Activated CD8-positive, alpha-beta memory T cell treated with anti-CD3 and anti-CD28 coated beads, Interleukin-2, amount 50 U/mL, for 1 hour (primary cell): ENCODE measurements around the gene DGKD.

Experiments used
- DNase-seq: peaks from one replicate; pipeline ENCODE4 v3.0.0-alpha.2; 2020; ENCODE audit errors: extremely low read depth

Gene DGKD

GRCh38 chr2:233429175-233429897 is 75.0 kb downstream of the DGKD start:
- no peak for DNase-seq

- DNase-seq = no peak
Observed at GRCh38 chr2:233430081-233430480, 75.8 kb downstream of the DGKD start.

- no peak for DNase-seq
Observed at GRCh38 chr2:233430651-233431050, 76.4 kb downstream of the DGKD start.

- DNase-seq = no peak
Observed at GRCh38 chr2:233433029-233433428, 78.7 kb downstream of the DGKD start.

GRCh38 chr2:233433794-233434193 is 79.5 kb downstream of the DGKD start:
- no peak for DNase-seq

GRCh38 chr2:233434666-233435330 is 80.5 kb downstream of the DGKD start:
- no peak for DNase-seq

GRCh38 chr2:233435436-233436190 is 81.3 kb downstream of the DGKD start:
- DNase-seq = no peak

- DNase-seq = no peak
Observed at GRCh38 chr2:233436191-233436581, 81.9 kb downstream of the DGKD start.

- DNase-seq = no peak
Observed at GRCh38 chr2:233436691-233437438, 82.6 kb downstream of the DGKD start.

GRCh38 chr2:233437439-233437955 is 83.2 kb downstream of the DGKD start:
- no peak for DNase-seq

- DNase-seq = no peak
Observed at GRCh38 chr2:233438573-233439147, 84.4 kb downstream of the DGKD start.

- DNase-seq = no peak
Observed at GRCh38 chr2:233439191-233439590, 84.9 kb downstream of the DGKD start.

GRCh38 chr2:233440314-233440713 is 86.0 kb downstream of the DGKD start:
- DNase-seq = no peak

GRCh38 chr2:233440714-233441113 is 86.4 kb downstream of the DGKD start:
- DNase-seq = no peak

GRCh38 chr2:233441161-233442027 is 87.1 kb downstream of the DGKD start:
- DNase-seq = no peak

- DNase-seq = no peak
Observed at GRCh38 chr2:233442028-233442310, 87.7 kb downstream of the DGKD start.

- peak; percentile 68 for DNase-seq
Observed at GRCh38 chr2:233443511-233444183, 89.4 kb downstream of the DGKD start.

- no peak for DNase-seq
Observed at GRCh38 chr2:233444501-233444900, 90.2 kb downstream of the DGKD start.

- DNase-seq = no peak
Observed at GRCh38 chr2:233445152-233445830, 91.0 kb downstream of the DGKD start.

GRCh38 chr2:233446121-233446520 is 91.8 kb downstream of the DGKD start:
- no peak for DNase-seq
